NCI-H69 (cell line): ENCODE results near the gene MOBP.
A peak's percentile ranks its signal among the peaks of the same experiment; 100 is the strongest.
"Not testable (repeated sequence)": the region's sequence is repeated elsewhere in the genome, so short reads cannot be mapped to it uniquely, and the experiment has no call there.

ENCODE experiments used
- DNase-seq: peaks from one replicate; lab custom pipeline; 2025; lab: John Stamatoyannopoulos, UW

Gene MOBP

GRCh38 chr3:39449796-39450195, 17.7 kb upstream of the MOBP start:
- no peak for DNase-seq

GRCh38 chr3:39453134-39453533, 14.3 kb upstream of the MOBP start:
- no peak for DNase-seq

- not testable (repeated sequence) for DNase-seq
Observed at GRCh38 chr3:39453872-39454271, 13.6 kb upstream of the MOBP start.

- no peak for DNase-seq
Observed at GRCh38 chr3:39454591-39455217, 12.8 kb upstream of the MOBP start.

- DNase-seq: no peak
Observed at GRCh38 chr3:39456159-39456558, 11.3 kb upstream of the MOBP start.

GRCh38 chr3:39457361-39457760, 10.1 kb upstream of the MOBP start:
- DNase-seq: no peak

GRCh38 chr3:39458579-39458978, 8.9 kb upstream of the MOBP start:
- not testable (repeated sequence) for DNase-seq

- no peak for DNase-seq
Observed at GRCh38 chr3:39460677-39461076, 6.8 kb upstream of the MOBP start.

- no peak for DNase-seq
Observed at GRCh38 chr3:39463269-39463668, 4.2 kb upstream of the MOBP start.

- no peak for DNase-seq
Observed at GRCh38 chr3:39466988-39467387, 492 bp upstream of the MOBP start.

GRCh38 chr3:39468108-39468436, 592 bp downstream of the MOBP start:
- no peak for DNase-seq

- DNase-seq: no peak
Observed at GRCh38 chr3:39469258-39469657, 1.8 kb downstream of the MOBP start.

GRCh38 chr3:39469945-39470344, 2.5 kb downstream of the MOBP start:
- no peak for DNase-seq

GRCh38 chr3:39471652-39472051, 4.2 kb downstream of the MOBP start:
- no peak for DNase-seq

GRCh38 chr3:39473452-39474125, 6.1 kb downstream of the MOBP start:
- no peak for DNase-seq

- no peak for DNase-seq
Observed at GRCh38 chr3:39474126-39474515, 6.6 kb downstream of the MOBP start.

- DNase-seq: no peak
Observed at GRCh38 chr3:39476783-39477182, 9.3 kb downstream of the MOBP start.

- no peak for DNase-seq
Observed at GRCh38 chr3:39478226-39478625, 10.7 kb downstream of the MOBP start.

GRCh38 chr3:39479701-39480414, 12.4 kb downstream of the MOBP start:
- no peak for DNase-seq

- DNase-seq: peak; percentile 5
Observed at GRCh38 chr3:39485547-39485946, 18.1 kb downstream of the MOBP start.

GRCh38 chr3:39491014-39491413, 23.5 kb downstream of the MOBP start:
- DNase-seq: no peak

GRCh38 chr3:39491733-39492350, 24.4 kb downstream of the MOBP start:
- no peak for DNase-seq

GRCh38 chr3:39494781-39495180, 27.3 kb downstream of the MOBP start:
- no peak for DNase-seq
